Brain microvascular endothelial cell (primary cell): ENCODE measurements around the gene FLT1.

Experiments
- DNase-seq: peaks from one replicate; pipeline ENCODE4 v3.0.0-alpha.2; 2020
- H3K27ac ChIP-seq: fragments of 250-450 bp; sonication (Bioruptor Pico); 2 replicates; pipeline ENCODE4 v1.5.1; 2020; ENCODE audit warnings: mild to moderate bottlenecking, moderate library complexity
- H3K27me3 ChIP-seq: fragments of 250-450 bp; sonication (Bioruptor Pico); replicated peaks from 2 replicates; pipeline ENCODE4 v1.5.1; 2020; ENCODE audit warnings: mild to moderate bottlenecking
- H3K36me3 ChIP-seq: fragments of 250-450 bp; sonication (Bioruptor Pico); replicated peaks from 2 replicates; pipeline ENCODE4 v1.5.1; 2020; ENCODE audit warnings: mild to moderate bottlenecking
- H3K4me3 ChIP-seq: 2 replicates; pipeline ENCODE4 v1.5.1; 2011; ENCODE audit warnings: low read depth, mild to moderate bottlenecking, control low read depth, low read length, moderate library complexity
- in situ Hi-C: cut with HindIII; loops from 2 replicates; pipeline ENCODE4 v1.10.0; 2017; ENCODE audit warnings: low sequenced_read_pairs, low pct_ligation_motif_present
- TF ChIP-seq, protein P1 (sequence below): IDR thresholded peaks from 2 replicates; pipeline ENCODE4 v1.5.1; 2011; ENCODE audit warnings: low read depth, mild to moderate bottlenecking, moderate library complexity, low read length, control low read depth, inconsistent platforms; ENCODE audit errors: missing control alignments

Gene FLT1

DNA sequence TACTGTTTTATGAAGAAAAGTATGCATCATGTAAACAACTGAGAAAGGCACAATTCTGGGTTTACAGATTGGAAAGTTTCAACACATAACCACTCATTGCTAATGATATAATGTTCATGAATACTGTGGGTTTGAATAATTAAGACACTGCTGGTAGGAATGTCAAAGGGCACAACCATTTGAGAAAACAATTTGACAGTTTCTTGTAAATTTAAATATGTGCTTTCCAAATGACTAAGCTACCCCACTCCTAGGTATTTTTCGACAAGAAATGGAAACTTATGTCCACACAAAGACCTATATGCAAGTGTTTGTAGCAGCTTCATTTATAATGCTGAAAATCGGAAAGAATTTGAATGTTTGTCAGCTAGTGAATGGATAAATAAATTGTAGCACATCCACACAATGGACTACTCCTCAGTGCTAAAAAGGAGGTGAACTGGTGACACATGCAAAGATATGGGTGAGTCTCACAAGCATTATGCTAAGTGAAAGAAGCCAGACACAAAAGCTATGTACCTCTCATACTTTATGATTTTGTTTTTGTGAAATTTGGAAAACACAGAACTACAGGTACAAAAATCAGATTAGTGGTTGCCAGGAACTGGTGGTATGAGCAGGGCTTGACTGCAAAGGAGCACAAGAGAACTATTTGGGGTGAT, 44.8 kb upstream of the FLT1 start:
- in situ Hi-C loops: no loop called here
- Histone ChIP-seq H3K27ac (no peak overlapping the region), H3K27me3 (no peaks in the 10 kb centered on the region), H3K36me3 (no peaks in the 10 kb centered on the region), H3K4me3 (no peak overlapping the region)
- no peak for DNase-seq
- TF ChIP-seq, protein P1, sequence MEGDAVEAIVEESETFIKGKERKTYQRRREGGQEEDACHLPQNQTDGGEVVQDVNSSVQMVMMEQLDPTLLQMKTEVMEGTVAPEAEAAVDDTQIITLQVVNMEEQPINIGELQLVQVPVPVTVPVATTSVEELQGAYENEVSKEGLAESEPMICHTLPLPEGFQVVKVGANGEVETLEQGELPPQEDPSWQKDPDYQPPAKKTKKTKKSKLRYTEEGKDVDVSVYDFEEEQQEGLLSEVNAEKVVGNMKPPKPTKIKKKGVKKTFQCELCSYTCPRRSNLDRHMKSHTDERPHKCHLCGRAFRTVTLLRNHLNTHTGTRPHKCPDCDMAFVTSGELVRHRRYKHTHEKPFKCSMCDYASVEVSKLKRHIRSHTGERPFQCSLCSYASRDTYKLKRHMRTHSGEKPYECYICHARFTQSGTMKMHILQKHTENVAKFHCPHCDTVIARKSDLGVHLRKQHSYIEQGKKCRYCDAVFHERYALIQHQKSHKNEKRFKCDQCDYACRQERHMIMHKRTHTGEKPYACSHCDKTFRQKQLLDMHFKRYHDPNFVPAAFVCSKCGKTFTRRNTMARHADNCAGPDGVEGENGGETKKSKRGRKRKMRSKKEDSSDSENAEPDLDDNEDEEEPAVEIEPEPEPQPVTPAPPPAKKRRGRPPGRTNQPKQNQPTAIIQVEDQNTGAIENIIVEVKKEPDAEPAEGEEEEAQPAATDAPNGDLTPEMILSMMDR: no peak

DNA sequence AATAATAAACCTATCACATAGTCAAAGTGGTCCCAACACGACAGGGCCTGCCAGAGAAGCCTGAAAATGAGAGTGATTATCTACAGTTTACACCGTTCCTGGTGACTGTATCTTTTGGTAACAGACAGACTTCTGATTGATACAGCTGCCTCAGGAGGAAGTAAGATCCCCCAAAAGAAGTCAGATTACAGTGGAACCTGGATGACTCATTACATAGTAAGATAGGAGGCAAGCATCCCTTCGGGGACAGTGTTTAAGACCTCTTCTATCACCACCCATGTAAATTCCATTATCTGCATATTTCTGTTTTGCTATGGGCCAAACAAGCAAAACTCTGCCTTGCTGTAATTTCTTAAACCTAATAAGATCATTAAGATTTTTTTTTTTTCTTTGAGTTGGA, 44.0 kb upstream of the FLT1 start:
- DNase-seq: no peak
- H3K36me3 ChIP-seq: no peaks in the 10 kb centered on the region
- H3K27me3 ChIP-seq: no peaks in the 10 kb centered on the region
- in situ Hi-C loops: no loop called here
- H3K27ac ChIP-seq: no peak overlapping the region
- TF ChIP-seq, protein P1: no peak
- no peak overlapping the region for H3K4me3 ChIP-seq

DNA sequence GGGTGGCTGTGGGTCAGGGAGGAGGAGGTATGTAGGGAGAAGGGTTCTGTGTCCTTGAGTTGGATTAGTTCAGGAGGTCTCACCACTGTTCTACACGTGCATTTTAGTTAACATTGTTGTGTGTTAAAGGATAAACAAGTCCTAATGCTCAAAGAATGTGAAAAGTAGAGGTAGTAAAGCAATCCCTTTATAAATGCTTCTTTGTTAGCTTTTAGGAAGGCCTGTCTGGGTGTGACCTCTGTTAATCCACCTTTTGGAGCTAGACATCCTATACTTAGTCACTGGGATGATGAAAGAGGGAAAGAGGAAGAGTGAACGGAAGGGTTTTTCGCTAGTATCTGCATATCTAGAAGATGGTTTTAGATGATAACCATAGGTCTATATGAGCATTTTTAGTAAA, 42.2 kb upstream of the FLT1 start:
- Histone ChIP-seq H3K27me3 (no peaks in the 10 kb centered on the region), H3K36me3 (no peaks in the 10 kb centered on the region), H3K4me3 (no peak overlapping the region), H3K27ac (no peak overlapping the region)
- DNase-seq: no peak
- TF ChIP-seq, protein P1: no peak
- in situ Hi-C loops: no loop called here

DNA sequence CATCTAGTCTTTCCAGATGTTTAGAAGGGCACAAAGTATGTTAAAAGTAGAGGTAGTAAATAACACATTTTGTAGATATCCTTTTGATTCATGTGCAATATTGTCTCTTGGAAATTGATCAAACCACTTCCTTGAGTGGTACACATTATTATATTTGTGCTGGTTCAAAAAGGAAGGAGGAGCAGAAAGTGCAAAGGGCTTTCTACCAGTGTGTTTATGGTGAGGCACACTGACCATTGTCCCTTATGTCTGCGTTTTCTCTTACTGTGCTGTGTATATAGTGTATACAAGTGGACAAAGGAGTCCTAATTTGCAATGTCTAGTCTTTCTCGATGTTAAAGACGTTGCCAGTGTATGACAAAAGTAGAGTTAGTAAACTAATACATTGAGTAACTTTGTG, 41.4 kb upstream of the FLT1 start:
- TF ChIP-seq, protein P1: no peak
- H3K36me3 ChIP-seq: no peaks in the 10 kb centered on the region
- DNase-seq: no peak
- no peaks in the 10 kb centered on the region for H3K27me3 ChIP-seq
- H3K27ac ChIP-seq: no peak overlapping the region
- in situ Hi-C loops: no loop called here
- H3K4me3 ChIP-seq: no peak overlapping the region

DNA sequence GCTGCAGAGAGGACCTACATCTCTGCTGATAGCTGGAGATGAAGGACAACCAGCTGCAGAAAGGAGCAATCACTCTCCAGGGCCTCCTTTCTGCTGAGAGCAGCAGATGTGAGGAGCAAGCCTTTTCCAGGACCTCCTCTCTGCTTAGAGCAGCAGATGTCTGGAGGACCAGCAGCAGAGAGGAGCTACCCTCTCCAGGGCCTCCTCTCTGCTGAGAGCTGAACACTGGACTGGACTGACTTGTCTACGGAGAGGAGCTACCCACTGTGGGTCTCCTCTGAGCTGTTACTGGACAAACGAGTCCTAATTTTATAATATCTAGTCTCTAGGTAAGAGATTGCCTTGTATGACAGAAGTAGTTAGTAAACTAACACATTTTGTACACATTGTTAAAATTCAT, 40.8 kb upstream of the FLT1 start:
- in situ Hi-C loops: no loop called here
- H3K27me3 ChIP-seq: no peaks in the 10 kb centered on the region
- no peak overlapping the region for H3K27ac ChIP-seq
- H3K4me3 ChIP-seq: no peak overlapping the region
- TF ChIP-seq, protein P1: no peak
- no peak for DNase-seq
- no peaks in the 10 kb centered on the region for H3K36me3 ChIP-seq

DNA sequence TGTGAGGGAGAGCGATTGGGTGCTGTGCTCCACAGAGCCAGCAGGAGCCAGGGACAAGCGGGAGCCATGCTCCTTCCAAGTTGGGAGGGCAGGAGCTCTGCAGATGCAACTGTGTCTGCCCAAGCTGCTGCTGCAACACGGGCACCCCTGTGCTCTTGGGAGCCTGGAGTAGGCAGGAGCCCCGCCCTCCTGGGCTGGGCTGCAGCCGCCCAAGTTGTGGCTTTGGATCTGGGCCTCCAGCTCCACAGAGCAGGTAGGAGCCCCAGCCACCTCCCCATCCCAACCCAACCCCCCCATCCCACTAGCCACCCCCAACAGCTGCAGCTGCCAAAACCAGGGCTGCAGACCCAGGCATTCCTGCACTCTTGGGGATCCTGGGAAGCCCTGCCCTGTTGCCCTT, 39.9 kb upstream of the FLT1 start:
- Histone ChIP-seq H3K27me3 (no peaks in the 10 kb centered on the region), H3K4me3 (no peak overlapping the region), H3K36me3 (no peaks in the 10 kb centered on the region), H3K27ac (no peak overlapping the region)
- TF ChIP-seq, protein P1: no peak
- in situ Hi-C loops: no loop called here
- no peak for DNase-seq
